GM18951 (cell line): ENCODE data around the gene CNOT2.

ENCODE experiments used
- POLR2A ChIP-seq: IDR thresholded peaks from 4 replicates; pipeline ENCODE4 v1.6.1; 2011; ENCODE audit warnings: mild to moderate bottlenecking; ENCODE audit not compliant: insufficient read length, insufficient read depth; ENCODE audit errors: extremely low read depth
- in situ Hi-C: fragments of 300-500 bp; cut with MboI; formaldehyde crosslinking; loops from one replicate; pipeline ENCODE4 v1.12.0; 2022; ENCODE audit warnings: low sequenced_read_pairs, mixed read lengths, inconsistent platforms; ENCODE audit not compliant: unreplicated experiment

CNOT2 gene

DNA sequence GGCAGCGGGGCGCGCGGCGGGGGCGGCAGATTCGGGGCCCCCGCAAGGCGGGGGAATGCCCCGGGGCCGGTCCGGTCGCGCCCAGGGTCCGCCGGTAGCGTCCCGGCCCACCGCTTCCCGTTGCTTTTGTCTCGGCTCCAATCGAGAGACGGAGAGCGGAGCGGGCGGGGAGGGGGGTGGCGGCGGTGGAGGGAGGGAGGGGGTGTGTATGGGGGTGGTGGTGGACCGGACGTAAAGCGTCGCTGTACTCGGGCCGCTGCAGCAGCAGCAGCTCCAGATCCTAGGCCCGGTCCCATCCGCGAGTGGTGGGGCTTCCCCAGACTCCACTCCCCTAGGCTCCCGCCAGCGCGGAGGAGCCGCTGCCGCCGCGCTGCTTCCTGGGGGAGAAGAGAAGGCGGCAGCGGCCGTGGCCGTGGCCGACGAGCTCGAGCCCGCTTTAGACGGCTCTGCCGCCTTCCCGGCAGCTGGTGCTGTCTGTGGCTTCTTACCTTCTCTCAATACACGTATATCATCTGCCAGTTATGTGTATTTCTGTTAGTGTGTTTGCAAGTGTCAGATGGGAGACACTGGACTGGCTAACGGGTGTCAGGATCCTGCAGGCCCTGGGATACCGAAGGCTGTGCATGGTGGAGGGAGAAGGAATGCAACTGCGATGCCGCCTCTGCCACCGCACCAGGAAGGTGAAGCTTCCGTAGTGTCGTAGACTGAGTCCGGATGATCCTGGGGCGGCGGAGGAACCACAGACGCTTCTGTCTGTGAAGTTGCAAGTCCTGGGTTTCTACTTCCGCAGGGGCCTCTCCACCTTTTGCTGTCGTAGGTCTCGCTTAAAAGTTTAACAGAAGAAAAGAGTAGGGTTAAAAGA, 508 bp downstream of the CNOT2 start:
- in situ Hi-C loops: no loop called here
- peak; percentile 34 for TF ChIP-seq POLR2A

DNA sequence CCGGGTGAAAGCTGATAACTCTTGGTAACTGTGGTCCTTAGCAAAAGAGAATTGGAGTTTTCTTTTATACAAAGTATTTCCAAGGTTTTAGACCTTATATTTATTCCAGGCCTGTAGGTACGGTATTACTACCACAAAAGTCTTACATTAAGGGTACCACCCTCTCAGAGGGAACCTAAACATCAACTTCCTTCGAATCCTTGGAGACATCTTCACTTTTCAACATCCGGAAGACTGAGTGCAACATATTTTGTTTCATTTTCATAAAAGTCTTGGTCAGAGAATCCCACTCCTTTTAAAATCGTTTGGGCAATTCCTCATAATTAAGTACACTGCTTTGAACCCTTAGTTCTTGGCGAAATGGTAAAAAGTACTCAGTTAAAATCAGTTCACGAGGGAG, 1.2 kb downstream of the CNOT2 start:
- TF ChIP-seq POLR2A: no peak
- in situ Hi-C loops: no loop called here

DNA sequence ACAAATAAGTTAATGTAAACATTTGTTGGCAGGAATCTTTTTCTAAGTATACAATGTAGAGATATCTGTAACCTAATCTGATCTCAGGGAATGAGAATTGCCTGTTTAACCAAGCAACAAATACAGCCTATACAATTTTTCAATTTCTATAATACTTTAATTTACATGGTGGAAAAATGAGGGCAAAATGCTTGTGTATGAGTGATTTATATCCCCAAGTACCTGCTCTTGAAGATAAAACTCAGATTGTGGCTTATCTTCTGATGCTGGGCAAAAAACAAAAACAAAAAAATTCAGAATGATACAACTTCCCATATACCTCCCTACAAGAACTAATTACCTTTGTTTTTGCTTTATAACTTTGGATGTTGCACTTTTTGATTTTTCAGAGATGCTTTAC, 2.2 kb downstream of the CNOT2 start:
- TF ChIP-seq POLR2A: no peak
- in situ Hi-C loops: no loop called here

DNA sequence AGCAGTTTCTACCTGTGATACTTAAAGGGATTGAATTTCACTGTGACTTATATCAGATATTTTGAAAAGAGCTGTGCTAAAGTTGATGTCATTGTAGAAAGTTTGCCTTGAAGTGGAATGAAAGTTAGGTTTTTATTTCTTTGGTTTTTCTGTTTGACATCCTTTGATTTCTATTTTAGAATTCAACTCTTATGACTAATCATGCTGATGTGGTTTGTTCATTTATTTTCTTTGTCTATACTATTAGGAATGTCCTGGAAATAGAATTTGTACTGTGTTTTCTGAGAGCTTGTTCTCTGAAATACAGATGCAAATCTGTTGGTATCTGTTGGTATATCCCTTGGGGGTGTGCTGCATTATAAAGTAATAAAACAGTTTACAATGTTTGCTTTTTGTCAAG, 3.3 kb downstream of the CNOT2 start:
- no peak for TF ChIP-seq POLR2A
- in situ Hi-C loops: no loop called here

DNA sequence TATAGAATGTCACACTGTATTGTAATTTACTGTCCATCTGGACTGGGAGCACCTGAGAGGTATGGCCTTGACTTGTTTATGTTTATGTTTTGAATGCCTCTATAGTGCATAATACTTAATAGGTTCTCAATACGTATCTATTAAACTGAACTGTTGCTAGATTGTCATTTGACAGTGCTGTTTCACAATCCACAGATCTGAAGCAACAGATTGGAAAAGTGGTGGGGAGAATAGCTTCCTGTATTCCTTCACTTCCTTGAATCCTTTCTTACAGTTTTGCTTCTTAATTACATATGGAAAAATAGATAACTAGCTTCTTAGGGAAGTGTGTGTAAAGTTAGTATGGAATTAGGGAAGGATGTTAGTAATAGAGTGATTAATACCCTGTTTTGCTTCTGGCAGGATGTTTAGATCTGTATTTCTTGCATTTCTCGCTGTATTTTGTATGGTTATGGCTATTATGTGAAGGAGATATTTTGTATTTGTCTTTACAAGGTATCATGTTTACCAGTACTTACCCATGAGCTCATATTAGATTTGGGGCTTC, 4.5 kb downstream of the CNOT2 start:
- in situ Hi-C loops: no loop called here
- TF ChIP-seq POLR2A: no peak

DNA sequence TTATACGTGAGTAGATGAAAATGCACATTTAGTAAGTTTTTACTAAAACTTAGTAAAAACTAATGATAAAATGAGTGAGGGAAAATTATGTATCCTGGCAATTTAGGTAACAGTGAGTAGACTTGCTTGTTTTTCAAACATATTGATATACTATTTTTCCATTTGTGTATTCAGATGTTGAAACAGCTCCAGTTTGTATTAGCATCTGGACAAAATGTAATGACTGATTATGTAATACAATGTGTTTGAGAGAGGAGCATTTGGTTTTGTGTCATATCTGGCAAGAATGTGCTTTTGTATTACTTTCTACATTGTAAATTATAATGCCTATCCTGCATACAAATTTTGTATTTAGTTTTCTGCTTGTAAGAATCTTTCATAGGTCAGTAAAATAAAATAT, 5.6 kb downstream of the CNOT2 start:
- in situ Hi-C loops: no loop called here
- TF ChIP-seq POLR2A: no peak

DNA sequence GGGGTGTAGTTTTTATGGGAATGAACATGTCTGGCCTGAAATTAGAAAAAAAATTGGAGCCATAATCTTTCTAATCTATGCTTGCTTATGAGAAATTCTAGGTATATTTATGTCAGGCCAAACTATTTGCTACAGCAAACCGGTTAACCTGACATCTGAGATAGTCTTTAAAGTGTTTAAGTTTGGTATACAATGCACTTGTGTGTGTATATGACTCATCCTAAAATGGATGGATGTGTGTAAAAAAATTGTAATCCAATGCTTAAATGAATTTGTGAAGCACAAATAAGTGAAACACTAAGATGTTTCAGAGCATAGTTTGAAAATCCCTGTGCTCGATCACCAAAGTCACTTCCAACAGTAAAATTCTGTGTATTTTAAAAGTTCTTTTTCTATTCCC, 6.7 kb downstream of the CNOT2 start:
- in situ Hi-C loops: no loop called here
- no peak for TF ChIP-seq POLR2A

DNA sequence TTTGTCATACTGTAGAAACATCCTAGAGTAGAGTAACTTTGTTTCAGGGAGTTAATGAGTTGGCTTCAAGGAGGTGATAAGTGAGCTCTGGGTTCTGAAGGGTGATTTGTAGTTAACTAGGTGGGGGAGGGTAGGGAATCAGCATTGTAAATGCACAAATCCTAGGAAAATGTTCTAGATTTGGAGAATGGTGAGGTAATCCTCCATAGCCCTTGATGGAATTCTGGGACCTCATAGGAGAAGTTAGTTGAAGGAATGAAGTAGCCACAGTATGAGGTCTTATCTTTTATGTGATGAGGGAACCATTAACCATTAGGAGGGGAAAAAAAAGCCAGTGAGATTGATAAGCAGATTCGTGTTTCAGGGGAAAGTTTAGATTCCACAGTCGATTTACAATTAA, 8.0 kb downstream of the CNOT2 start:
- TF ChIP-seq POLR2A: no peak
- in situ Hi-C loops: no loop called here

DNA sequence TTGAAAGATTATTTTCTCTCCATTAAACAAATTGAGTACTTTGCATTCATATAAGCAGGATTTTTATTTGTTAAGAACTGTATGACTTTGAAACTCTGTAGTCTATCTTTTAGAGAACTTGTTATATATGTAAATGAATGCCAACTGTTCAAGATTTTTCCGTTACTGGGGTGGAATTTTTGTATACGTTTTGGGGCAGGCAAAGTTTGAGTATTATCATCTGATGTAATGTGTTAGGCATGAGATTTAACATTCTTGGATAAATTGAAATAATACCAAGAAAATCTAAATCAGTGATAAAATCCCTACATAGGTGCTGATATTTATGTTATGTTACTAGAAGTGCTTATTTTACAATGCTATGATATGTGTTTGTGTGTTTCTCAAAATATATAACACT, 8.4 kb downstream of the CNOT2 start:
- in situ Hi-C loops: no loop called here
- no peak for TF ChIP-seq POLR2A

DNA sequence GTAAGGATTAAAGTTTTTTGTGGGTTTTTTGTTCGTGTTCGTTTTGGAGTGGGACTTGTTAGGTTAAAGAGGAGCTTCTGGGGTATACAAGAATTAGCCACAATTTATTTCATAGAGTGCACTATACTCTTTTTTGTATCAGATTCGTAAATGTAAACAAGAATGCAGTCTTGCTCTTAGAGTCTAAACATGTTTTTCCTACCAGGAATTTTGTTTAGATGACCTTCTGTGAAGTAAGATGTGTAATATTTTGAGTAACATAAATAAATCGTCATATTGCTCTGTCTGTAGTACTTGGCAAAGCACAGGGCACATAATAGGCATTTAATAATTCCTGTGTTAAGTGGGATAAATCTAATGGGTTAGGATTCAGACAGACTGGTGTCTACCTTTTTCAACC, 9.6 kb downstream of the CNOT2 start:
- TF ChIP-seq POLR2A: no peak
- in situ Hi-C loops: no loop called here

DNA sequence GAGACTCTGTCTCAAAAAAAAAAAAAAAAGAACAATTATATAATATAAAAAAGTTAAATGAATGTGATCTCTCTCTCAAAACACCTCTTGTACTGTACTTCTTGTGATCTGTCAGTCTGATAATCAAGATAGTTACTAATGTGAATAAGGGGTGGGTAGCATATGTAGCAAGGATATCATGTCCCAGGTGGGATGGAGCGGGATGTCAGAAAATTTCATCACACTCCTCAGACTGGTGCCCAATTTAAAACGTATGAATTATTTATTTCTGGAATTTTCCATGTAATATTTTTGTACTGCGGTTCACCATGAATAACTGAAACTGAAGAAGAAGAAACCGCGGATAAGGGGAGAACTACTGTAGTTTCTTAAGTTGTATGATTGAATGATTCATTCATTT, 11.0 kb downstream of the CNOT2 start:
- TF ChIP-seq POLR2A: no peak
- in situ Hi-C loops: no loop called here

DNA sequence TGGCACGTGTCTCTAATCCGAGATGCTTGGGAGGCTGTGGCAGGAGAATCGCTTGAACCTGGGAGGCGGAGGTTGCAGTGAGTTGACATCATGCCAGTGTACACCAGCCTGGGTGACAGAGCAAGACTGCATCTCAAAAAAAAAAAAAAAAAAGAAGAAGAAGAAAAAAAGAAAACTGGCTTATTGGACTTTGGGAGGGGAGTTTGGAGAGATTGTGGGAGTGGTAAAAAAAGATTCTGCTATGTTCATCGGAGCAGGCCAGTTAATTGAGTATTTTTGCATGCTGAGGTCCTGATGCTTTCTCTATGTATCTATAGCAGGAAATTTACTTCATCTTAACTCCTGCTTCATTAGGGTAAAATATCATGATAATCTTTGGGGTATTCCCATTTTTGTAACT, 11.6 kb downstream of the CNOT2 start:
- in situ Hi-C loops: no loop called here

DNA sequence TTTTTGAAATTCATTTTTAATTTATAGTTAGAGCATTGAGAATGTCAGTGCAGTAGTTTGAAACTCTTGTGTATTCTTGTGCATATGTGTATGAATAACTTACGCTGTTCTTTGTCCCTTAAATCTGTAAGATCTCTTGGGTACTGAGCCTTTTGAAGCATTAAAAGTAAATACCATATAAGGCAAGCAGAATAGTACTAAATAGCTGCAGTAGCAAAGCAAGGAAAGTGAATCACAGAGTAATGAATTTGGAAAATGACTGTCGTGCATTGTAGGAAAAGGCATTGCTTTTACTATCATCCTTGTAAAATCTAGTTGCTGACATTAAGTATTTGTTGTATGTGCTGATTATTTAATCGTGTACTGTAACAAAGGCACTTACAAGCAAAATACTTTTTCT, 12.1 kb downstream of the CNOT2 start:
- no peak for TF ChIP-seq POLR2A
- in situ Hi-C loops: no loop called here

More for the DNA sequence above, 11.6 kb downstream of the CNOT2 start:
- no peak for TF ChIP-seq POLR2A

DNA sequence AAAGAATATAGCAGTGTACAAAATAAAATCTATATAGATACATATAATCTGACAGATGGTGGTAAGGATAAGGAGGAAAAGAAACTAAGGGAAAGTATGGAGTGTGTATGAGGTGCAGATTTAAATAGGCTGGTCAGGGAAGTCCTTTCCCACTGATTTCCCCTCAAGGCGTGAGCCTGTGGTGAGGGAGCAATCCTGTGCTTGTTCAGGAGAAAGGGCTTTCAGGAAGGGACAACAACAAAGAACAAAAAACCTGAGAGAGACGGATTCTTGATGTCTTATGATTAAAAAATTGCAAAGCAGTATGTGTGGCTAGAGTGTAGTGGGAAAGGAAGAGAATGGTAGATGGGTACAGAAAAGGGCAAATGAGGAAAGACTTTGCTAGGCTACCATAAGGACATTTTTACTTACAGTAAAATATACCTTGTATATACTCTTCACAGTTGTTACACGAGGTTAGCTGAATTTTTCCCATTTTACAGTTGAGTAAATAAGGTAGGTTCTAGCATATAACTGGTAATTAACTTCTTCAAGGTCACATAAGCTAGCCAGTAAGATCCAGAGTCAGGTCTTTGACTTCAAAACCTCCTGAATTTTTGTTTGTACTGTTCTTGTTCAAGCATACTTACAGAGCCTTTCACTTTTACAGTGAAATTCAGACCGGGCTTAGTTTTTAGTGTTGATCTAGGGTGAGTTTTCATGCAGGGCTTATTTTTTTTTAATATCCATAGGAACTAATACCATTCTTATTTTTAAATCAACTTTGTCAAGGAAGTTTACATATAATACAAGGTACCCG, 15.6 kb downstream of the CNOT2 start:
- no peak for TF ChIP-seq POLR2A
- in situ Hi-C loops: no loop called here

DNA sequence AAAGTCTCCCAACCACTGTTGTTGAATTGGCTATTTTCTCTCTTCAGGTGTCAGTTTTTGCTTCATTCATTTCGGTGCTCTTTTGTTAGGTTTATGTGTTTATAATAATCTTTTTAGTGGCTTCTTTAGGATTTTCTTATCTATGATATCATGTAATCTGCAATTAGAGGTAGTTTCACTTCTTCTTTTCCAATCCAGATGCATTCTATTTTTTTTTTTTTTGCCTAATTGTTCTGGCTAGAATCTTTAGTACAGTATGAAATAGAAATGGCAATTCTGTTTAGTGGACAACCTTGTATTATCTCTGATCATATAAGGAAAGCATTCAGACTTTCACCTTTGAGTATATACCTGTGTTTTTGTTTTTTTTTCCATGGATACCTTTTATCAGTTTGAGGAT, 17.4 kb downstream of the CNOT2 start:
- in situ Hi-C loops: no loop called here
- no peak for TF ChIP-seq POLR2A
